B cell (primary cell): ENCODE data around the gene KYNU. TPM values are rescaled to one million over a fixed set of nuclear protein-coding genes. Genes with fewer than 3 reads are reported as not detected.

Source experiments
- ATAC-seq: fragments of 200-7000 bp; cut with Tn5 transposase; one replicate; pipeline ENCODE4 v1.10.0; 2021; ENCODE audit warnings: low read depth, mild to moderate bottlenecking, moderate number of reproducible peaks, moderate library complexity
- CTCF ChIA-PET: fragments of 350-600 bp; sonication (Branson Sonifier 250); formaldehyde crosslinking; loops from one replicate; lab custom pipeline; 2021; ENCODE audit warnings: antibody characterized with exemption, inconsistent platforms; lab: Charles Lee
- POLR2A ChIA-PET: fragments of 350-600 bp; sonication (Branson Sonifier 250); formaldehyde crosslinking; loops from one replicate; lab custom pipeline; 2021; ENCODE audit warnings: antibody characterized with exemption; lab: Charles Lee
- DNase-seq: peaks from one replicate; pipeline ENCODE4 v3.0.0; 2013
- H2AFZ ChIP-seq: 2 replicates; pipeline ENCODE4 v1.6.1; 2012; ENCODE audit warnings: mild to moderate bottlenecking, low read depth, low read length; ENCODE audit not compliant: insufficient read depth, poor library complexity, severe bottlenecking
- H3K27ac ChIP-seq, 2 donors: 1 replicate in 1 of 2; 2 replicates in 1 of 2; pipeline ENCODE4 v1.5.1; 2012 to 2013; ENCODE audit warnings: low read length in 2 of 2, mild to moderate bottlenecking in 2 of 2, moderate library complexity in 1 of 2
- H3K27me3 ChIP-seq, 4 experiments: fragments of 200-600 bp in 1 of 4; sonication (generic) in 1 of 4; replicated peaks in 1 of 4; 1 replicate in 2 of 4; 2 replicates in 2 of 4; pipeline versions ENCODE4 v1.6.1 to v1.7.0; 2013 to 2016; ENCODE audit warnings: low read length in 3 of 4, mild to moderate bottlenecking in 2 of 4, mixed read lengths in 1 of 4, moderate library complexity in 1 of 4; ENCODE audit not compliant: insufficient read depth in 4 of 4, control insufficient read depth in 3 of 4; ENCODE audit errors: control extremely low read depth in 1 of 4
- H3K36me3 ChIP-seq, 2 experiments: replicated peaks in 1 of 2; 1 replicate in 1 of 2; 2 replicates in 1 of 2; pipeline versions ENCODE4 v1.6.1 to v1.7.1; 2013; ENCODE audit warnings: low read length in 1 of 2; ENCODE audit not compliant: insufficient read depth in 2 of 2, control insufficient read depth in 1 of 2; ENCODE audit errors: control extremely low read depth in 1 of 2, extremely low read depth in 1 of 2
- H3K4me1 ChIP-seq, 2 donors: fragments of 200-600 bp in 1 of 2; sonication (generic) in 1 of 2; 1 replicate in 1 of 2; 2 replicates in 1 of 2; pipeline versions ENCODE4 v1.5.1 to v1.6.1; 2013 to 2017; ENCODE audit warnings: low read length in 2 of 2; ENCODE audit not compliant: control insufficient read depth in 2 of 2, insufficient read depth in 2 of 2
- H3K4me2 ChIP-seq: replicated peaks from 2 replicates; pipeline ENCODE3; 2012; ENCODE audit warnings: mild to moderate bottlenecking, low read depth, low read length; ENCODE audit not compliant: poor library complexity, severe bottlenecking
- H3K4me3 ChIP-seq, 5 experiments: fragments of 200-600 bp in 1 of 5; sonication (generic) in 1 of 5; 1 replicate in 3 of 5; 2 replicates in 2 of 5; pipeline versions ENCODE4 v1.5.1 to v1.7.0; 2011 to 2016; ENCODE audit warnings: low read length in 4 of 5, mild to moderate bottlenecking in 4 of 5, low read depth in 2 of 5, control low read depth in 1 of 5, moderate library complexity in 1 of 5; ENCODE audit not compliant: insufficient read depth in 1 of 5; ENCODE audit errors: control extremely low read depth in 1 of 5, extremely low read depth in 1 of 5
- H3K79me2 ChIP-seq: fragments of 200-600 bp; sonication (generic); one replicate; pipeline ENCODE4 v1.6.0; 2016; ENCODE audit warnings: low read length; ENCODE audit not compliant: control insufficient read depth, insufficient read depth
- H3K9ac ChIP-seq: fragments of 200-600 bp; sonication (generic); 2 replicates; pipeline ENCODE4 v1.6.1; 2017; ENCODE audit warnings: mild to moderate bottlenecking, low read length, moderate library complexity
- H3K9me3 ChIP-seq, 3 donors: one replicate each; pipeline versions ENCODE4 v1.6.1 to v1.7.1; 2013; ENCODE audit warnings: low read length in 2 of 3; ENCODE audit not compliant: control insufficient read depth in 2 of 3, insufficient read depth in 1 of 3; ENCODE audit errors: control extremely low read depth in 1 of 3
- H4K20me1 ChIP-seq: 2 replicates; pipeline ENCODE4 v1.6.0; 2012; ENCODE audit warnings: mild to moderate bottlenecking, low read length; ENCODE audit not compliant: insufficient read depth, control insufficient read depth, poor library complexity, severe bottlenecking
- H3K27ac Mint-ChIP-seq: one replicate; pipeline ENCODE4 v1.8.0; 2021; ENCODE audit warnings: mixed read lengths
- H3K27me3 Mint-ChIP-seq: one replicate; pipeline ENCODE4 v1.8.0; 2021; ENCODE audit warnings: mixed read lengths
- H3K4me1 Mint-ChIP-seq: one replicate; pipeline ENCODE4 v1.8.0; 2021; ENCODE audit warnings: mixed read lengths
- H3K4me3 Mint-ChIP-seq: one replicate; pipeline ENCODE4 v1.8.0; 2021; ENCODE audit warnings: mixed read lengths
- H3K9me3 Mint-ChIP-seq: one replicate; pipeline ENCODE4 v1.8.0; 2022; ENCODE audit warnings: mixed read lengths; ENCODE audit not compliant: insufficient read depth
- EZH2 ChIP-seq: IDR thresholded peaks from 2 replicates; pipeline ENCODE4 v1.6.1; 2012; ENCODE audit warnings: borderline replicate concordance, low read depth, mild to moderate bottlenecking, moderate library complexity, low read length; ENCODE audit not compliant: insufficient read depth, poor library complexity, severe bottlenecking
- WGBS: methylation state at CpG from one replicate; pipeline ENCODE4 v1.1.5; 2013; ENCODE audit warnings: missing lambda C conversion rate; ENCODE audit not compliant: insufficient coverage; 5-methylcytosine and 5-hydroxymethylcytosine counted together
- intact Hi-C: fragments of 100-400 bp; cut with micrococcal nuclease; formaldehyde crosslinking; loops from one replicate; pipeline ENCODE4 v1.10.0; 2022
- polyA plus RNA-seq: library from polyadenylated mRNA; depleted of rRNA; stranded (reverse); fragments of >200 nt; gene quantifications from 2 replicates; pipeline ENCODE4 v1.2.3, GENCODE V29; 2012
- total RNA-seq, 2 donors: library from RNA; stranded (reverse); fragments of 120-200 nt in 1 of 2; gene quantifications; 1 replicate in 1 of 2; 2 replicates in 1 of 2; pipeline versions ENCODE4 v1.2.3 to v1.2.4, GENCODE V29; 2013 to 2022
- TF ChIP-seq, protein P1 (sequence below): fragments of 200-600 bp; IDR thresholded peaks from one replicate; pipeline ENCODE4 v1.8.0; 2022; ENCODE audit warnings: antibody characterized with exemption, mild to moderate bottlenecking

Gene KYNU
- total and polyA plus RNA-seq, 2 donors (not counting 1 experiment from before 2014, with no cell fraction given), result 14.5 to 46.2 TPM

DNA sequence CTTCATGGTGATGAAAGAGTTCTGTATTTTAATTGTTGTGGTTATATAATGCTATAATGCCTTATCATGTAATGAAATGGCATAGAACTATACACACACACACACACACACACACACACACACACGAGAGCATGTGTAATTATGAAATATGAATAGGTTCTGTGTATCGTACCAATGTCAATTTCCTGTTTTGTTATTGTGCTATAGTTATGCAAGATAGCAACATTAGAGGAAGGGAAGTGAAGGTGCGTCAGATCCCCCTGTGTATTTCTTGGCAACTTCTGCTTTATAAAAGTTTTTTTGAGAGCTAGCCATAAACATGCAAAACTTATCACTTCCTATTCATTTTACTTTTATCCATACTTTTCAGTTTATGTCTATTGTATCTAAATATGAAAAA, 191.0 kb downstream of the KYNU start:
- Mint-ChIP-seq H3K9me3 (peaks cover 3% of the 10 kb centered on the region), H3K4me1 (peaks cover 21% of the 10 kb centered on the region), H3K27me3 (peaks cover 3% of the 10 kb centered on the region), H3K27ac (peak overlapping the region; percentile 80), H3K4me3 (peak overlapping the region; percentile 44)
- intact Hi-C loops, result no loop called here
- Histone ChIP-seq H3K9me3 (peaks cover 0 to 10% (median 1%) of the 10 kb centered on the region in 3 donors), H3K4me2 (peak overlapping the region; percentile 24), H3K27me3 (peaks cover 0 to 2% (median 0%) of the 10 kb centered on the region in 4 experiments), H3K36me3 (no peaks in the 10 kb centered on the region), H2AFZ (no peak overlapping the region), H3K4me1 (peaks cover 3 to 4% of the 10 kb centered on the region in 2 donors), H4K20me1 (no peaks in the 10 kb centered on the region), H3K27ac (no peak overlapping the region), H3K9ac (no peak overlapping the region), H3K79me2 (no peaks in the 10 kb centered on the region), H3K4me3 (no peak overlapping the region)
- ChIA-PET CTCF (interaction anchor here (1.2 kb wide), 2 partner anchors 9 to 34 kb away, joined by 4 read pairs; no protein-coding TSS in a partner anchor), POLR2A (no interaction called here)
- DNase-seq (peak; percentile 76), ATAC-seq (peak; percentile 94)
- WGBS, result no CpG with 5 or more reads among the region's 3 CpGs
- TF ChIP-seq EZH2, result no peak

DNA sequence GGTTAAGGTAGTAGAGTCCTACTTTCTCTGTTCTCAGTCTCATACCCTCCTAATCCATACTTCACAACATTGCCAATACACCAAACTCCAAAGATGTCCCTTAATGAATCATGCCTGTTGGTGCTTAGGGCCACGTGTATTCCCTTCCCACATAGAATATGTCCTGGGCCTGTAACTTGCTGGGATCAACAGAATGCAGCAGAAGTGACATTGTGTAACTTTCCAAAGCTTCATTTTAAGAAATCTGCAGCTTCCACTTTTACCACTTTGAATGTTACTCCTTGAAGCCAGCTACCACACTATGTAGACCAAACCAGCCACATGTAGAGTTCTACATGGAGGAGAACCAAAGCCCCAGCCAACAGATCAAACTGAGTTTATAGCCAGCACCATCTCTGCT, 193.2 kb downstream of the KYNU start:
- Histone ChIP-seq H3K36me3 (no peaks in the 10 kb centered on the region), H3K4me1 (peaks cover 3 to 4% of the 10 kb centered on the region in 2 donors), H2AFZ (no peak overlapping the region), H3K79me2 (no peaks in the 10 kb centered on the region), H3K9ac (no peak overlapping the region), H3K27me3 (no peaks in the 10 kb centered on the region), H3K9me3 (peaks cover 0 to 6% (median 5%) of the 10 kb centered on the region in 3 donors), H3K4me2 (no peak overlapping the region), H3K4me3 (peak overlapping the region in 1 of 5 experiments; percentile 44), H4K20me1 (no peaks in the 10 kb centered on the region), H3K27ac (no peak overlapping the region)
- no peak for TF ChIP-seq EZH2
- TF ChIP-seq, protein P1, sequence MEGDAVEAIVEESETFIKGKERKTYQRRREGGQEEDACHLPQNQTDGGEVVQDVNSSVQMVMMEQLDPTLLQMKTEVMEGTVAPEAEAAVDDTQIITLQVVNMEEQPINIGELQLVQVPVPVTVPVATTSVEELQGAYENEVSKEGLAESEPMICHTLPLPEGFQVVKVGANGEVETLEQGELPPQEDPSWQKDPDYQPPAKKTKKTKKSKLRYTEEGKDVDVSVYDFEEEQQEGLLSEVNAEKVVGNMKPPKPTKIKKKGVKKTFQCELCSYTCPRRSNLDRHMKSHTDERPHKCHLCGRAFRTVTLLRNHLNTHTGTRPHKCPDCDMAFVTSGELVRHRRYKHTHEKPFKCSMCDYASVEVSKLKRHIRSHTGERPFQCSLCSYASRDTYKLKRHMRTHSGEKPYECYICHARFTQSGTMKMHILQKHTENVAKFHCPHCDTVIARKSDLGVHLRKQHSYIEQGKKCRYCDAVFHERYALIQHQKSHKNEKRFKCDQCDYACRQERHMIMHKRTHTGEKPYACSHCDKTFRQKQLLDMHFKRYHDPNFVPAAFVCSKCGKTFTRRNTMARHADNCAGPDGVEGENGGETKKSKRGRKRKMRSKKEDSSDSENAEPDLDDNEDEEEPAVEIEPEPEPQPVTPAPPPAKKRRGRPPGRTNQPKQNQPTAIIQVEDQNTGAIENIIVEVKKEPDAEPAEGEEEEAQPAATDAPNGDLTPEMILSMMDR, result no peak
- Mint-ChIP-seq H3K27me3 (peaks cover 3% of the 10 kb centered on the region), H3K27ac (no peak overlapping the region), H3K9me3 (peaks cover 4% of the 10 kb centered on the region), H3K4me1 (peaks cover 21% of the 10 kb centered on the region), H3K4me3 (no peak overlapping the region)
- intact Hi-C loops, result no loop called here
- ATAC-seq (no peak), DNase-seq (no peak)
- CTCF ChIA-PET, result interaction anchor here (1.0 to 2.0 kb wide), 6 partner anchors 12 to 214 kb away, joined by 3 to 5 read pairs (median 4); no protein-coding TSS in a partner anchor
- POLR2A ChIA-PET, result no interaction called here
- WGBS, result 90% methylated on average over 1 of the region's 1 CpG
